ENCODE results near the gene SIMC1. TPM values are rescaled to one million over a fixed set of nuclear protein-coding genes. Genes with fewer than 3 reads are reported as not detected.

Gene SIMC1
- total RNA-seq, 1 experiment from 2014 or later = 17.9 TPM

- TF ChIP-seq FOXK1 (CRISPR knock-in tag; IDR thresholded peaks at IDR 0.05) (no peak), HMGXB4 (CRISPR knock-in tag; IDR thresholded peaks at IDR 0.05) (peak; percentile 73; the same call in 1 of the 2 replicates), ZBTB43 (CRISPR knock-in tag; IDR thresholded peaks at IDR 0.05) (0 out of 2 replicates have a peak, but pooled peaks have one; percentile 20), CBFB (CRISPR knock-in tag; IDR thresholded peaks at IDR 0.05; ENCODE audit: low read depth) (no peak), NFATC4 (CRISPR knock-in tag; IDR thresholded peaks at IDR 0.05) (no peak), TCF7 (CRISPR knock-in tag; IDR thresholded peaks at IDR 0.05; ENCODE audit: low read depth) (no peak), ZNF232 (CRISPR knock-in tag; IDR thresholded peaks at IDR 0.05) (0 out of 2 replicates have a peak, but pooled peaks have one; percentile 51), SMAD3 (CRISPR knock-in tag; IDR thresholded peaks at IDR 0.05; ENCODE audit: borderline replicate concordance) (peak; percentile 65; the same call in 1 of the 2 replicates)
- TF ChIP-seq, protein P1, sequence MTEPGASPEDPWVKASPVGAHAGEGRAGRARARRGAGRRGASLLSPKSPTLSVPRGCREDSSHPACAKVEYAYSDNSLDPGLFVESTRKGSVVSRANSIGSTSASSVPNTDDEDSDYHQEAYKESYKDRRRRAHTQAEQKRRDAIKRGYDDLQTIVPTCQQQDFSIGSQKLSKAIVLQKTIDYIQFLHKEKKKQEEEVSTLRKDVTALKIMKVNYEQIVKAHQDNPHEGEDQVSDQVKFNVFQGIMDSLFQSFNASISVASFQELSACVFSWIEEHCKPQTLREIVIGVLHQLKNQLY (CRISPR knock-in tag; IDR thresholded peaks at IDR 0.05) = no peak
- TF ChIP-seq, protein P2, sequence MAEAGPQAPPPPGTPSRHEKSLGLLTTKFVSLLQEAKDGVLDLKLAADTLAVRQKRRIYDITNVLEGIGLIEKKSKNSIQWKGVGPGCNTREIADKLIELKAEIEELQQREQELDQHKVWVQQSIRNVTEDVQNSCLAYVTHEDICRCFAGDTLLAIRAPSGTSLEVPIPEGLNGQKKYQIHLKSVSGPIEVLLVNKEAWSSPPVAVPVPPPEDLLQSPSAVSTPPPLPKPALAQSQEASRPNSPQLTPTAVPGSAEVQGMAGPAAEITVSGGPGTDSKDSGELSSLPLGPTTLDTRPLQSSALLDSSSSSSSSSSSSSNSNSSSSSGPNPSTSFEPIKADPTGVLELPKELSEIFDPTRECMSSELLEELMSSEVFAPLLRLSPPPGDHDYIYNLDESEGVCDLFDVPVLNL (CRISPR knock-in tag; IDR thresholded peaks at IDR 0.05; ENCODE audit: borderline replicate concordance, low read depth) = no peak
- TF ChIP-seq, protein P3, sequence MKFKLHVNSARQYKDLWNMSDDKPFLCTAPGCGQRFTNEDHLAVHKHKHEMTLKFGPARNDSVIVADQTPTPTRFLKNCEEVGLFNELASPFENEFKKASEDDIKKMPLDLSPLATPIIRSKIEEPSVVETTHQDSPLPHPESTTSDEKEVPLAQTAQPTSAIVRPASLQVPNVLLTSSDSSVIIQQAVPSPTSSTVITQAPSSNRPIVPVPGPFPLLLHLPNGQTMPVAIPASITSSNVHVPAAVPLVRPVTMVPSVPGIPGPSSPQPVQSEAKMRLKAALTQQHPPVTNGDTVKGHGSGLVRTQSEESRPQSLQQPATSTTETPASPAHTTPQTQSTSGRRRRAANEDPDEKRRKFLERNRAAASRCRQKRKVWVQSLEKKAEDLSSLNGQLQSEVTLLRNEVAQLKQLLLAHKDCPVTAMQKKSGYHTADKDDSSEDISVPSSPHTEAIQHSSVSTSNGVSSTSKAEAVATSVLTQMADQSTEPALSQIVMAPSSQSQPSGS (CRISPR knock-in tag; IDR thresholded peaks at IDR 0.05; ENCODE audit: borderline replicate concordance, low read depth) = no peak
Measured at GRCh38 chr5:176389135-176390123, 151.2 kb downstream of the SIMC1 start (continued).

- peaks cover 17% of the 10 kb centered on the region for H3K4me1 Mint-ChIP-seq
- no peak for ATAC-seq
- TF ChIP-seq, protein P4, sequence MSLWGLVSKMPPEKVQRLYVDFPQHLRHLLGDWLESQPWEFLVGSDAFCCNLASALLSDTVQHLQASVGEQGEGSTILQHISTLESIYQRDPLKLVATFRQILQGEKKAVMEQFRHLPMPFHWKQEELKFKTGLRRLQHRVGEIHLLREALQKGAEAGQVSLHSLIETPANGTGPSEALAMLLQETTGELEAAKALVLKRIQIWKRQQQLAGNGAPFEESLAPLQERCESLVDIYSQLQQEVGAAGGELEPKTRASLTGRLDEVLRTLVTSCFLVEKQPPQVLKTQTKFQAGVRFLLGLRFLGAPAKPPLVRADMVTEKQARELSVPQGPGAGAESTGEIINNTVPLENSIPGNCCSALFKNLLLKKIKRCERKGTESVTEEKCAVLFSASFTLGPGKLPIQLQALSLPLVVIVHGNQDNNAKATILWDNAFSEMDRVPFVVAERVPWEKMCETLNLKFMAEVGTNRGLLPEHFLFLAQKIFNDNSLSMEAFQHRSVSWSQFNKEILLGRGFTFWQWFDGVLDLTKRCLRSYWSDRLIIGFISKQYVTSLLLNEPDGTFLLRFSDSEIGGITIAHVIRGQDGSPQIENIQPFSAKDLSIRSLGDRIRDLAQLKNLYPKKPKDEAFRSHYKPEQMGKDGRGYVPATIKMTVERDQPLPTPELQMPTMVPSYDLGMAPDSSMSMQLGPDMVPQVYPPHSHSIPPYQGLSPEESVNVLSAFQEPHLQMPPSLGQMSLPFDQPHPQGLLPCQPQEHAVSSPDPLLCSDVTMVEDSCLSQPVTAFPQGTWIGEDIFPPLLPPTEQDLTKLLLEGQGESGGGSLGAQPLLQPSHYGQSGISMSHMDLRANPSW (CRISPR knock-in tag; conservative IDR thresholded peaks at IDR 0.05; ENCODE audit: low read depth) = no peak
- TF ChIP-seq NFATC4 (CRISPR knock-in tag; IDR thresholded peaks at IDR 0.05) (0 out of 2 replicates have a peak, but pooled peaks have one; percentile 26), ZNF281 (CRISPR knock-in tag; IDR thresholded peaks at IDR 0.05) (no peak)
- no peaks in the 10 kb centered on the region; the same call in 1 of the 2 replicates for H3K27me3 Mint-ChIP-seq (ENCODE audit: low read depth)
- no peak for DNase-seq (ENCODE audit: low spot score)
- ChIA-PET CTCF (interaction anchor here (1.0 to 4.2 kb wide), 3 partner anchors 14 to 56 kb away, joined by 3 to 22 read pairs (median 4); partner anchors contain the start of gene FAF2), POLR2A (no interaction called here)
- no peak overlapping the region; the same call in 1 of the 2 replicates for H3K27ac Mint-ChIP-seq
- no peaks in the 10 kb centered on the region for H3K9me3 Mint-ChIP-seq
- no peak overlapping the region for H3K4me3 Mint-ChIP-seq
- peaks cover 3% of the 10 kb centered on the region for H3K36me3 Mint-ChIP-seq
Measured at GRCh38 chr5:176391479-176391878, 153.3 kb downstream of the SIMC1 start.
